Sigmoid colon (tissue), 7 donors: ENCODE data around the gene KCNMB1. TPM values are rescaled to one million over a fixed set of nuclear protein-coding genes. Genes with fewer than 3 reads are reported as not detected.
"Not testable (repeated sequence)": the region's sequence is repeated elsewhere in the genome, so short reads cannot be mapped to it uniquely, and the experiment has no call there.

Source experiments
- DNase-seq: peaks from one replicate; pipeline ENCODE4 v3.0.0-alpha.2; 2019
- H3K27ac ChIP-seq, 4 donors: fragments of 200-600 bp; sonication (generic); one replicate each; pipeline ENCODE4 v1.5.1; 2016 to 2019; ENCODE audit warnings: mild to moderate bottlenecking in 1 of 4
- H3K27me3 ChIP-seq, 3 donors: fragments of 200-600 bp; sonication (generic); one replicate each; pipeline ENCODE4 v1.5.1; 2019; ENCODE audit warnings: mild to moderate bottlenecking in 1 of 3
- H3K36me3 ChIP-seq, 4 donors: fragments of 200-600 bp; sonication (generic); one replicate each; pipeline ENCODE4 v1.5.1; 2016 to 2019
- H3K4me1 ChIP-seq, 4 donors: fragments of 200-600 bp; sonication (generic); one replicate each; pipeline ENCODE4 v1.5.1; 2017 to 2019
- H3K4me3 ChIP-seq, 4 donors: fragments of 200-600 bp; sonication (generic); one replicate each; pipeline ENCODE4 v1.5.1; 2017 to 2019; ENCODE audit warnings: mild to moderate bottlenecking in 2 of 4, moderate library complexity in 1 of 4
- H3K9me3 ChIP-seq, 4 donors: fragments of 200-600 bp in 3 of 4; sonication (generic) in 3 of 4; one replicate each; pipeline versions ENCODE4 v1.5.1 to v1.6.1; 2013 to 2019
- CTCF ChIP-seq, 4 experiments: fragments of 450-650 bp in 3 of 4; fragments of 200-600 bp in 1 of 4; IDR thresholded peaks; one replicate each; pipeline ENCODE4 v1.5.1; 2016 to 2019; ENCODE audit warnings: antibody characterized with exemption in 4 of 4, mild to moderate bottlenecking in 3 of 4, moderate library complexity in 2 of 4
- EP300 ChIP-seq, 4 donors: sonication (generic); formaldehyde crosslinking; IDR thresholded peaks; one replicate each; pipeline ENCODE4 v1.6.1; 2017; ENCODE audit warnings: antibody characterized with exemption in 4 of 4
- POLR2A ChIP-seq, 2 donors: fragments of 450-650 bp; IDR thresholded peaks; one replicate each; pipeline ENCODE4 v1.6.1; 2016; ENCODE audit warnings: antibody characterized with exemption in 2 of 2, mild to moderate bottlenecking in 2 of 2, moderate library complexity in 2 of 2
- POLR2AphosphoS5 ChIP-seq, 4 donors: sonication (generic); formaldehyde crosslinking; IDR thresholded peaks; one replicate each; pipeline ENCODE4 v1.6.1; 2017; ENCODE audit warnings: antibody characterized with exemption in 4 of 4
- WGBS, 2 donors: extraction: QIAGEN DNeasy Blood & Tissue Kit; methylation state at CpG; one replicate each; pipeline ENCODE4 v1.1.7; 2013; 5-methylcytosine and 5-hydroxymethylcytosine counted together
- intact Hi-C: fragments of 100-400 bp; cut with DNase I; formaldehyde crosslinking; loops from one replicate; pipeline ENCODE4 v1.15.1; 2023
- polyA plus RNA-seq, 3 donors: library from polyadenylated mRNA; stranded (reverse); fragments of 200-250 nt; gene quantifications; one replicate each; pipeline ENCODE4 v1.2.3, GENCODE V29; 2013
- total RNA-seq, 4 donors: library from RNA; depleted of rRNA; stranded (reverse); fragments of >200 nt; gene quantifications; one replicate each; pipeline ENCODE4 v1.1.0, GENCODE V29; 2016
- donor health status: healthy with polysubstance abuse.
- donor health status: Bipolar disorder and iron deficiency.
- donor health status: healthy.

The KCNMB1 gene
- total and polyA plus RNA-seq, 7 donors: 0.46 to 59.8 (median 38.6) TPM

- H3K4me3 ChIP-seq, H3K27me3 ChIP-seq, intact Hi-C loops, H3K27ac ChIP-seq, H3K9me3 ChIP-seq, DNase-seq: not testable (repeated sequence)
- 80 to 90% methylated on average over 3 of the region's 3 CpGs for WGBS, 2 donors
- peak in 2 of 4 donors; percentile 31 to 58 for TF ChIP-seq POLR2AphosphoS5 (IDR thresholded peaks at IDR 0.05)
- peaks cover 0 to 26% (median 15%) of the 10 kb centered on the region in 4 donors for H3K36me3 ChIP-seq
- peaks cover 0 to 32% (median 25%) of the 10 kb centered on the region in 4 donors for H3K4me1 ChIP-seq
These were observed 12.6 kb downstream of the KCNMB1 start for GRCh38 chr5:170376526-170376925.

GRCh38 chr5:170375283-170375682 lies 13.9 kb downstream of the KCNMB1 start:
- Histone ChIP-seq H3K4me3 (no peak overlapping the region), H3K36me3 (peaks cover 0 to 14% (median 7%) of the 10 kb centered on the region in 4 donors), H3K9me3 (no peaks in the 10 kb centered on the region), H3K4me1 (peaks cover 0 to 20% (median 12%) of the 10 kb centered on the region in 4 donors), H3K27ac (no peak overlapping the region), H3K27me3 (no peaks in the 10 kb centered on the region)
- TF ChIP-seq POLR2AphosphoS5 (IDR thresholded peaks at IDR 0.05) (peak in 2 of 4 donors; percentile 44 to 55), CTCF (IDR thresholded peaks at IDR 0.05) (no peak)
- DNase-seq: peak; percentile 46
- intact Hi-C loops: no loop called here
- 80 to 88% methylated on average over 1 of the region's 1 CpG for WGBS, 2 donors

GRCh38 chr5:170372971-170373370 lies 16.2 kb downstream of the KCNMB1 start:
- H3K27ac ChIP-seq: no peak overlapping the region
- H3K9me3 ChIP-seq: no peaks in the 10 kb centered on the region
- intact Hi-C loops: no loop called here
- H3K4me3 ChIP-seq: no peak overlapping the region
- WGBS, 2 donors: 47 to 84% methylated on average over 2 of the region's 2 CpGs
- no peaks in the 10 kb centered on the region for H3K27me3 ChIP-seq
- TF ChIP-seq POLR2AphosphoS5 (IDR thresholded peaks at IDR 0.05): no peak
- no peak for TF ChIP-seq POLR2A (IDR thresholded peaks at IDR 0.05)
- TF ChIP-seq EP300 (IDR thresholded peaks at IDR 0.05): no peak
- no peak for TF ChIP-seq CTCF (IDR thresholded peaks at IDR 0.05)
- peaks cover 0 to 2% (median under 1%) of the 10 kb centered on the region in 4 donors for H3K36me3 ChIP-seq
- H3K4me1 ChIP-seq: no peaks in the 10 kb centered on the region
- DNase-seq: peak; percentile 30

DNA sequence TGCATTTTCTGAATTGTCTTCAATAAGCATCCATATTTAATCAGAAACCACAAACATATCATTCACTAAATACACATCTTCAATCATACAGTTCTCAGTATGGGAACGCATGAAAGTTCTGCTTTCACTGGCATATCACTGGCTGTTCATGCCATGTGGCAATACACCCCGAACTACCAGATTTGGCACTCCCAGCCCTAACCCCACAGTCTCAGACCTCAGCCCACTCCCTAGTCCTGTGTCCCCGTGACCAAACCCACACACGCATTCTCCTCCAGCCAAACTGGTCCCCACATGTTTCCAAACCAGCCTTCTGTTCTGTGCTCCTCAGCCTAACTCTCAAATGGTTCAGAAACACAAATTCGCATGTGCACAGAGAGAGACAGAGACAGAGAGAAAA lies 20.6 kb downstream of the KCNMB1 start:
- intact Hi-C loops: no loop called here
- no peak overlapping the region for H3K4me3 ChIP-seq
- WGBS, 2 donors: 80 to 84% methylated on average over 5 of the region's 5 CpGs
- peaks cover 0 to 4% (median 2%) of the 10 kb centered on the region in 4 donors for H3K4me1 ChIP-seq
- no peaks in the 10 kb centered on the region for H3K36me3 ChIP-seq
- H3K9me3 ChIP-seq: no peaks in the 10 kb centered on the region
- DNase-seq: peak; percentile 32
- no peaks in the 10 kb centered on the region for H3K27me3 ChIP-seq
- TF ChIP-seq CTCF (IDR thresholded peaks at IDR 0.05): no peak
- no peak overlapping the region for H3K27ac ChIP-seq

- Histone ChIP-seq H3K36me3 (no peaks in the 10 kb centered on the region), H3K9me3 (no peaks in the 10 kb centered on the region), H3K4me3 (no peak overlapping the region), H3K27ac (no peak overlapping the region), H3K4me1 (peaks cover 0 to 23% (median 11%) of the 10 kb centered on the region in 4 donors), H3K27me3 (no peaks in the 10 kb centered on the region)
- DNase-seq: no peak
- no peak for TF ChIP-seq CTCF (IDR thresholded peaks at IDR 0.05)
- TF ChIP-seq EP300 (IDR thresholded peaks at IDR 0.05): no peak
- TF ChIP-seq POLR2AphosphoS5 (IDR thresholded peaks at IDR 0.05): no peak
- intact Hi-C loops: no loop called here
- WGBS, 2 donors: 78 to 90% methylated on average over 3 of the region's 3 CpGs
These were observed 22.9 kb downstream of the KCNMB1 start for GRCh38 chr5:170366276-170366675.
